GM21447 (cell line): ENCODE measurements around the gene C22orf15.

ENCODE experiments used
- ATAC-seq: cut with Tn5 transposase; IDR thresholded peaks from one replicate; pipeline ENCODE4 v1.9.1; 2021; ENCODE audit not compliant: unreplicated experiment

The C22orf15 gene

GRCh38 chr22:23750714-23751440 is 11.9 kb upstream of the C22orf15 start, which contains the start of gene ZNF70:
TSS of gene ZNF70 (minus strand) at chr22:23751112. CDS start at chr22:23745140, 5,972 bp downstream.
- ATAC-seq = no peak

- no peak for ATAC-seq
These were observed 11.3 kb upstream of the C22orf15 start for GRCh38 chr22:23751441-23751996.

GRCh38 chr22:23752090-23752691 is 10.6 kb upstream of the C22orf15 start:
- peak; percentile 41 for ATAC-seq

GRCh38 chr22:23752750-23753149 is 10.0 kb upstream of the C22orf15 start:
- peak; percentile 29 for ATAC-seq

- no peak for ATAC-seq
These were observed 9.4 kb upstream of the C22orf15 start for GRCh38 chr22:23753385-23753784.

GRCh38 chr22:23754220-23754919 is 8.4 kb upstream of the C22orf15 start, which contains the start of gene VPREB3:
TSS of gene VPREB3 (minus strand) at chr22:23754425. CDS start at chr22:23754363, 62 bp downstream.
- ATAC-seq = no peak

GRCh38 chr22:23754980-23755636 is 7.7 kb upstream of the C22orf15 start:
- no peak for ATAC-seq

GRCh38 chr22:23755711-23756110 is 7.1 kb upstream of the C22orf15 start:
- ATAC-seq = no peak

GRCh38 chr22:23756891-23757290 is 5.9 kb upstream of the C22orf15 start:
- ATAC-seq = no peak

GRCh38 chr22:23759566-23759965 is 3.2 kb upstream of the C22orf15 start:
- ATAC-seq = no peak

GRCh38 chr22:23760056-23760455 is 2.7 kb upstream of the C22orf15 start:
- ATAC-seq = no peak

- ATAC-seq = no peak
These were observed 772 bp downstream of the C22orf15 start for GRCh38 chr22:23763579-23763945.

- ATAC-seq = no peak
These were observed 1.2 kb downstream of the C22orf15 start for GRCh38 chr22:23763954-23764353.

- ATAC-seq = no peak
These were observed 2.4 kb downstream of the C22orf15 start for GRCh38 chr22:23764899-23765881.

- ATAC-seq = no peak
These were observed 4.5 kb downstream of the C22orf15 start for GRCh38 chr22:23767303-23767672.

- no peak for ATAC-seq
These were observed 5.1 kb downstream of the C22orf15 start, which contains the start of gene CHCHD10 for GRCh38 chr22:23767673-23768548. TSS of gene CHCHD10 (minus strand) at chr22:23767972. CDS start at chr22:23767874, 98 bp downstream.

GRCh38 chr22:23769321-23769965 is 6.7 kb downstream of the C22orf15 start:
- no peak for ATAC-seq

- ATAC-seq = no peak
These were observed 9.5 kb downstream of the C22orf15 start for GRCh38 chr22:23772315-23772648.
